ENCODE results near the gene ACBD7.

Gene ACBD7

DNA sequence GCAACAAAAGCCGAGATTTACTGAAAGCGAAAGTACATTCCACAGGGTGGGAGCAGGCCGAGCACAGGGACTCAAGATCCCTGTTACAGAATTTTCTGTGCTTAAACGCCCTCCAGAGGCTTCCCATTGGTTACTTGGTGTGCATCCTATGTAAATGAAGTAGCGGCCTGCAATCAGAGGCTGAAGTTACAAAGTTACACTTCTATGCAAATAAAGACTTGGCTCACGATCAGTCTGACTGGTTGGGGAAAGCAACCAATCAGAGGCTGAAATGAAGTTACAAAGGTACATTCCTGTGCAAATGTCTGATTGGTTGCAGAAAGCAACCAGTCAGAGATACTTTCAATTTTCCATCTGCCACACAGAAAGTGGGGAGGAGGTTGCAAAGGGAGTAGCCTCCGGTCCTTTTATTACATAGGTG, 4.1 kb downstream of the ACBD7 start:
- peak in 1 of 2 donors; percentile 16 for DNase-seq

DNA sequence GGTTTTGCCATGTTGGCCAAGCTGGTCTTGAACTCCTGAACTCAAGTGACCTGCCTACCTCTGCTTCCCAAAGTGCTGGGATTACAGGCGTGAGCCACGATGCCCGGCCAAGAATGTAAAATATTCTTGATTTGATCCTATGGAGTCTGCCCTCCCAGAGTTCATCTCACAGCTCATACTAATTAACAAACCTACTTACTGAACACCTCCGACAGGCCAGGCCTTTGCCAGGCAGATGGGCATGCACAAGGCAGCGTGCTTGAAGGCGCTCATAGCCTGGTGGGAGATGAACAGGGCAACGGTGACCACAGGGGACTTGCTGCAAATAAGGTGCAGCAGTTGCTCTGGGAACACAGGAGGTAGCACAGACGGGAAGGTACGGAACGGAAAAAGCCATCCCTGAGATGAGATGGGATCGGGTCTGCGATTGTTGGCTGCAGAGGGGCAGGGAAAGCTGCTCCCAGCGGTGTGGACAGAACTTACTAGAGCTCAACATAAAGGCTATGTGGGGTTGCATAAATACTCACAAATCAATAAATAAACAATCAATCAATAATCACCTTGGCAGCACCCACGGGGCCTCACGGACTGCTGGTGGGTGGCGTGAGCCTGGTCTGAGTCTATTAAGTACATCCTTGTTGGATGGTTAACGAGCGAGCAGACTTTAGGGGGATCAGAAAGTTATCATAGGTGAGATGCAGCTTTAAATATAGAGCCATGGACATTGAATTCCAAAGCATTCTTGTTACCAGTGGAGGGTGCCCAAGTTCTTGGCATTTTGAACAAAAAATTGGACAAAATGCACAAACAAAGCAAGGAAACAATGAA, 4.7 kb downstream of the ACBD7 start:
- no peak for DNase-seq

DNA sequence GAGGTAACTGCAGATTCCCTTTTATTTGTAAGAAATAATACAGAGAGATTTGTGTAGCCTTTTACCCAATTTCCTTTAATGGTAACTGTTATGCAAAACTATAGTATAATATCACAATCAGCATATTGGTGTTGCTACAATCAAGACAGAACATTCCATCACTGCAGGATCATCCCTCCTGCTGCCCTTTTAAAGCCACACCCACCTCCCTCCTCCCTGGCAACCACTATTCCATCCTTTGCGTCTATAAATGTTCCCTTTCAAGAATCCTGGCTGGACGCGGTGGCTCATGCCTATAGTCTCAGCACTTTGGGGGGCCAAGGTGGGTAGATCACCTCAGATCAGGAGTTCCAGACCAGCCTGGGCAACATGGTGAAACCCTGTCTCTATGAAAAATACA, 13.2 kb downstream of the ACBD7 start:
- no peak for DNase-seq

DNA sequence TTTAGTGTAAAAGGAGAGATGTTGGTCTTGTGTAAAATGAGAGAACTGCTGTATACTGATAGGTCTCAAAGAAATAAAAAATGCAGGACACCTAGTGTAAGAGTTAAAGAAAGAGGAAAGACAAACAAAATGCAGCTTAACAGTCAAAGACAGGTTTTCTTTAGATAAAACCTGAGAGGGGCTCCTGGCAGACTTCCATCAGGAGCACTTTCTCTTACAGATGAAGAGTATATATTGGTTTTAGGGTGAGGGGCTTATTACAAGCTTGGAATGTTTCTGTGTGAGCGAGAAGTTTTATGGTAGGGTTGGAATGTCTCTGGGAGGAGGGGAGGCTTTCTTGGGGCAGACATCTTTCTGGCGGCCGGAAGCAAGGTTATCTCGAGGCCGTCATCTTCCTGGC, 16.2 kb downstream of the ACBD7 start:
- DNase-seq, result no peak

DNA sequence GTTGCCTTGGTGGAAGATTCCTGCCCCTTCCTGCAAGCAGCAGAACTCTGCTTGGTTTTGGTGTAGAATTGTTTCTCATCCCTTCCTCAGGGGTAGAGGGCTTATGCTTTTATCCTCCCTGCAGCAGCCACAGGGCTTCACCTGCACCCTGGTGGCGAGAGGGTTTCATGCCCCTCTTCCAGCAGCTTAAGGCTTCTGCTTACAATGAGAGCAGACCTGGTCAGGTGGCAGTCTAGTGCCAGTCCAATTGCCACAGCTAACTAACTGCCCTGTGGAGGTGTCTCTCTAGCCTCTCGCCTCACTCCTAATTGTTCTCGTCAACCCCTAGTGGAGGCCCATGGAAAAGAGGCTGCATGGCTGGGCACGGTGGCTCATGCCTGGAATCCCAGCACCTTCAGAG, 19.3 kb downstream of the ACBD7 start:
- DNase-seq, result no peak

DNA sequence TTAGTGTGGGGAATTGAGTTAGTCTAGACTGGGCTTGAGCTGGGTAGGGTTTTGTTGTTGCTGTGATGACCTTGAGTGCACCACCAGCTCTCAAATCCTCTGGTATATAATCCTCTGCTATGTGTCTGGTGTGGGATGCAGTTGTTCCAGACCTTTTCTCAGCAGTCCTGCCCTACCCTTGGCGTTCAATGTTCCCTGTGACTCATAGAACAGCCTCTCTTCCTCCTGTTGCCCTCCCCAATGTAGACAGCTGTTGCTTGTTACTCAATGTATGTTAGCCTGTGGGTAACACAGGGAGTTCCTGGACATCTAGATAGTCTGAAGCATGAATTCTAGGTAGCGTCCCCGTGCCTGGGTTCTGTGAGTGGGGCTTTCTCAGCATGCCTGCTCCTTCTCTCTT, 19.8 kb downstream of the ACBD7 start:
- DNase-seq, result no peak

DNA sequence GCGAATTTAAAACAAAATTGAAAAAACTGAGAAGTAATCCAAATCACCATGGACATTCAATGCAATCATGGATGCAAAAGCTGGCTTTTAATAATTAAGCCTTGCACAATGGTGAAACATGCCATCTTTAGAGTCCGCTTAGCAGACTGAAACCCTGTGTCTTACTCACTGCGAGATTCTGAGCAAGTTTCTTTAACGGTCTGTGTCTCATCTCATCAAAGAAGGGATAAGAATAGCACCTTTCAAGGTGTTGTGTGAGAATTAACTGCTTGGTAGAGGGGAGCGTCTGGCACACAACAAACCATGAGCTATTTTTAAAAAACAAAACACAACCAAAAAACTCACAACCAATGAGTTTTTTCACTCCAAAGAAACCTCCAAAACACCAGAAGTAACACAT, 21.4 kb downstream of the ACBD7 start:
- no peak for DNase-seq

DNA sequence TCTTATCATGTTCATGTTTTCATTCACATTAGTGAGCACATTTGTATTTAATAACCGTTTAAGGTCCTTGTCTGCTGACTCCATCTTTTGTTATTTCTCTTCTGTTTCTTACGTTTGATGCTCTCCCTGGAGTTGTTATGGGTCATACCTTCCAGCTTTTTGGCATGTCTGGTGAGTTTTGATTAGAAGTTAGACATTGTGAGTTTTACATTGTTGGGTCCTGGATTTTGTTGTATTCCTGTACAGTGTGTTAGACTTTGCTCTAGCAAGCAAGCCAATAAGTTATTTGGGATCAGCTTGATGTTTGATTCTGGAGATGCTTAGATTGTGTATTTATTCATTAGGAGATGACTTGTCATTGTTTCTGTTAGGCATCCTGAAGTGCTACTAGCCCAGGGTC, 27.9 kb downstream of the ACBD7 start:
- DNase-seq, result no peak

DNA sequence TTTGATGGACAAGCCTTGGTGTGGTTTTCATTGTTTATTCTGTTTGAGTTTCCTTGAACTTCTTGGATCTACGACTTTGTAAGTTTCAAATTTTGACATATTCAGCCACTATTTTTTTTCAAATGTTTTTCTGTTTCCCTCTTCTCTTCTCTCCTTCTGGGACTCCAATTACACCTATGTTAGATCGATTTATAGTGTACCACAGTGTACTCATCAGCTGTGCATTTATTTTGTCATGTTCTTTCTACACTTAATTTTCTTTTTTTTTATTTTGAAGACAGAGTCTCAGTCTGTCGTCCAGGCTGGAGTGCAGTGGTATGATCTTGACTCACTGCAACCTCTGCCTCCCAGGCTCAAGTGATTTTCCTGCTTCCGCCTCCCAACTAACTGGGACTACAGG, 28.7 kb downstream of the ACBD7 start:
- DNase-seq, result no peak

DNA sequence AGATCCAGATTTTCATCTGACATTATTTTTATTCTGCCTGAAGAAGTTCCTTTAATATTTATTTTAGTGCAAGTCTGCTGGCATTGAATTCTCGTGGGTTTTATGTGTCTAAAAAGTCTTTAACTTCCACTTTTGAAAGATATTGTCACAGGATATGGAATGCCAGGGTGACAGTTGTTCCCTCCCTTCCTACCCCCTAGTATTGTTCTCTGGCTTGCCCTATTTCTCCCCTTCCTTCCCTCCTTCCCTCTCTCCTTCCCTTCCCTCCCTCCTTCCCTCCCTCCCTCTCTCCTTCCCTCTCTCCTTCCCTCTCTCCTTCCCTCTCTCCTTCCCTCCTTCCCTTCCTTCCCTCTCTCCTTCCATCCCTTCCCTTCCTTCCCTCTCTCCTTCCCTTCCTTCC, 29.9 kb downstream of the ACBD7 start:
- DNase-seq, result no peak

DNA sequence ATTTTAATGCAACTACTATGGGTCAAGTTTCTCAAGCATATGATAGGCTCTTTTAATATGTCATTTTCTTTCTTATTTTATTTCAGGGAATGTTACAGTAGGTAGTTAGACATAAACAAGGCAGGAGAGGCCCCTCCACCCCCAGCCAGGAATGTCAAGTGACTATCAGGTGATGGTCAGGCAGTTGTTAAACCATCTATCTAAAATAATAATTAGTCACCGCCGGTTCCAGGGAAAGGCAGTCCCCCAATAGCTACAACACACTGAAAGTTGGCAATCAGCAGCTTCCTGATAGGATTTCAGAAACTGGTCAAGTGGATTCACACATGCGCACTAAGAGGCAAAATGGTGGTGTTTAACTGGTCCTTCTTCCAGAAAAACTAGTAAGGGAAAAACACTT, 35.5 kb downstream of the ACBD7 start:
- DNase-seq, result no peak

DNA sequence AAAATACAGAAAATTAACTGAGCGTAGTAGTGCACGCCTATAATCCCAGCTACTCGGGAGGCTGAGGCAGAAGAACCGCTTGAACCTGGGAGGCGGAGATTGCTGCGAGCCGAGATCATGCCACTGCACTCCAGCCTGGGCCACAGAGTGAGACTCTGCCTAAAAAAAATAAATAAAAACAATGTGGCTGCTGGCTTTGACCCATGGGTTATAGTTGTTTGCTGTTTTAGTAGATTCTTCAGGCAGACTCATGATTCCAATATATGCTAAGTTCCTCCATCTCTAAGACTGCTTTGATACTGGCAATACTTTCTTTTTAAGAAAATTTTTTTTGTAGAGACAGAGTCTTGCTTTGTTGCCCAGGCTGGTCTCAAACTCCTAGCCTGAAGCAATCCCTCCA, 36.5 kb downstream of the ACBD7 start:
- DNase-seq, result no peak

DNA sequence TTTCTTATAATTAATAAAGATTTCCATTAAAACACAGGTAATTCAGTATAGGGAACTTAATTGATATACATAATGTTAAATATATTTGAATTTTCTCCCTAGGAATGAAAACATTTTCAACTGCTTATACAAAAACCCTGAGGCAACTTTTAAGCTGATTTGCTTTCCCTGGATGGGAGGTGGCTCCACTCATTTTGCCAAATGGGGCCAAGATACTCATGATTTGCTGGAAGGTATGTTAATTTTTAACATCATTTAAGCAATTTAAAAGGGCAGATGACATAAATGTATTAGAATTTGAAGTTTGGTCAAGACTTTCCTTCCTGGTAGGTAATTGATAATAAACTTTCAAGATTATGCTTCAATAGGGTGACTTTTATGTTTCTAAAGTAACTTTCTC, 39.0 kb downstream of the ACBD7 start:
- no peak for DNase-seq

DNA sequence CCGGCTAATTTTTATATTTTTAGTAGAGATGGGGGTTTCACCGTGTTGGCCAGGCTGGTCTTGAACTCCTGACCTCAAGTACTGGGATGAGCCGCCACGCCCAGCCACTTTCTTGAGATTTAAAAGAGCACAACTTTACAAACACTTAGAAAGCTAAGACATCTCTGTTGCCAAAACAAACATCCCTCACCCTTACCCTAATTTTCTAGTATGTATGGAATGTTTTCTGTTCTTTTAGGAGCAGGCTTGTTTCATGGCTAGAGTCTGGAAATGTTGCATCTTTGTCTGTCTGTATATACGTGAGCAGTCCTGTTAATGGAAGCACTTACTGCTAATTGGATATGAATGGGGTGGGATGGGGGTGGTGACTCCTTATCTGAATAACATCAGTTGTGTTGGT, 42.0 kb downstream of the ACBD7 start:
- DNase-seq, result no peak

DNA sequence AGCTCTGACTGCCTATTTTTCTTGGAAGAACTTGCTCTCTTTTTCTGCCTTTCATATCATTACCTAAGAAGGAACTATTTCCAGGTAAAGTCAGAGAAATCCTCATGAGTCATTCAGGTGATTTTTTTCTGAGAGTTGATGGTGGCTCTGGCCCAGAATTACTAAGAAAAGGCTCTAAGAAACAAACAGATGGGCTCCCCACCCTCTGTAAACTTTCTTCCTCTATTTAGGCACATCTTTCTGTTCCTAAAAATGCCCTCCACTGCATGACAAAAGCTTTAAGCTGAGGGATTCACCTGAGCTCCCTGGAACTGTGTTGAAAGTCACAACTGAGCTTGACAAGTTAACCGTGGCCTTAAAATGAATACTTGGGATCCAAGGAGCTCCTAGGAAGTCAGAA, 43.2 kb downstream of the ACBD7 start:
- no peak for DNase-seq

DNA sequence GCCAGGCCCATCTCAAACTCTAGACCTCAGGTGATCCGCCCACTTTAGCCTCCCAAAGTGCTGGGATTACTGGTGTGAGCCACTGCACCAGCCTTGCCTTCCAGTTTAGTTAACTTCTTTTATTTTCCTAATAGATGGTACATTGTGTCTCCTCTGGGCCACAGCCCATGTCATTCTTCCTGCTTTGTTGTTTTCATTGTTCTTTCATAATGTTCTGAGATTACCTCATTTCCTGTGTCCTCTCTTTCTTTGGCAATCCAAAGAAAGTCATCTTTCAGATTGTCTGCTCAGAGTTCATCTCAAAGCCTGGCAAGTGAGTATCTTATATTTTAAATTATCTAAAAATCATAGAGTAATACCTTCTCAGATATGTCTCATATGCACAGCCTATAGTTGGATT, 44.9 kb downstream of the ACBD7 start, which contains the start of gene OLAH:
OLAH (plus strand) TSS at position 270 of the 400 bp plus-strand sequence. CDS start 3,346 bp downstream, outside the sequence.
- DNase-seq, result peak; percentile 29

DNA sequence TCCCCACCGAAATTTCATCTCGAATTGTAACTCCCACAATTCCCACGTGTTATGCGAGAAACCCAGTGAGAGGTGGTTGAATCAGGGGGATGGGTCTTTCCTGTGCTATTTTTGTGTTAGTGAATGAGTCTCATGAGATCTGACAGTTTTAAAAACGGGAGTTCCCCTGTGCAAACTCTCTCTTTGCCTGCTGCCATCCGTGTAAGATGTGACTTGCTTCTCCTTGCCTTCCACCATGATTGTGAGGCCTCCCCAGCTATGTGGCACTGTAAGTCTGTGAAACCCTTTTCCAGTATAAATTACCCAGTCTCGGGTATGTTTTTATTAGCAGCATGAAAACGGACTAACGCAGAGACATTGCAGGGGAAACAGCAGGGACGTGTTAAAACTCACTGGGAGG, 50.2 kb downstream of the ACBD7 start:
- no peak for DNase-seq

DNA sequence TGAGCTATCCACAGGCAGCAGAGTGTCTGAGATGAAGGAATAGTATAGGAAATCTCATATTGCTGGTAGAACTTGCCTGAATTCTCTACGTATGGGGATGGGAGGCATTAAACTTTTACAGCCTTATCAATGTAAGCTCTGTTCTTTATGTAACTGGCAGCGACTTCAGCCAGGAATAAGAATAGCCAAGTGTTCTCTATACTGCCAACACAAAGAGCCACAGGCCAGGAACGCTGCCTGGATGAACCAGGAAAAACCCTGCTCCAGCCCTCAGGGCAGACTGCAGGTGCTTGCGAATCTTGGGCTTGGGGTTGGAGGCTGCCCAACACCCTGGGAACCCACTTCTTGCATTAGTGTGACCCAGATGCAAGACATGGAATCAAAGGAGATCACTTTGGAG, 50.9 kb downstream of the ACBD7 start:
- no peak for DNase-seq

DNA sequence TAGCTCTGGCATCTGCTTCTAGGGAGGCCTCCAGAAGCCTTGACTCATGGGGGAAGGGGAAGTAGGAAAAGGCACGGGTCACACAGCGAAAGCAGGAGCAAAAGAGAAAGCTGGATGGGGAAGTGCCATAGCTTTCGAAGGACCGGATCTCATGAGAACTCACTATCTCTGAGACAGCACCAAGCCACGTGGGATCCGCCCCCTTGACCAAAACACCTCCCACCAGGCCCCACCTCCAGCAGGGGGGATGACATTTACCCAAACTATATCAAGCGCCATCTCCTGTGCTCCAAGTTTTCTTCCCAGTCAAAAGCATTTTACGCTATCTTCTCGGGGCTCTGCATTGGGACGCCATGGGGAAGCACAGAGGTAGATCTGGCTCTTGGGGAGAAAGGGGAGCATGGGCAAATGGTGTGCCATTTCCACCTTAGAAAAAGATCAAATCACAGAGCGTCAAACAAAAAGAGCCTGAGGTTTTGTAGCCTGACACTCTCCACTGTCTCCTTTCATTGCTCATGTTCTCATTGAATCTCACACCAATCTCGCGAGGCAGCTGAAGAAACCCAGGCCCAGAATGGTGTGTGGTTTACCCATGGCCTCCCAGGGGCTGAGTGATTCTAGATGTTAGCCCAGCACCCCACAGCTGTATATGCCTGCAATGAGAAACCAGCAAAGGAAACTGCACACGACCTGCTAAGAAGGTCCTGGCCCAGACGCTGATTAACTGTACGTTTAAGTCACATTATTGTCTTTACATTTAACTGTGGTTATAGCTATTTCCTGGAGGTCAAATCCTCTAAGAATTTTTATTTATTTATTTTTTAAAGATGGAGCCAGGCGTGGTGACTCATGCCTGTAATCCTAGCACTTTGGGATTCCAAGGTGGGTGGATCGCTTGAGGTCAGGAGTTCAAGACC, 52.9 kb downstream of the ACBD7 start:
- peak; percentile 83 to 85 for DNase-seq

DNA sequence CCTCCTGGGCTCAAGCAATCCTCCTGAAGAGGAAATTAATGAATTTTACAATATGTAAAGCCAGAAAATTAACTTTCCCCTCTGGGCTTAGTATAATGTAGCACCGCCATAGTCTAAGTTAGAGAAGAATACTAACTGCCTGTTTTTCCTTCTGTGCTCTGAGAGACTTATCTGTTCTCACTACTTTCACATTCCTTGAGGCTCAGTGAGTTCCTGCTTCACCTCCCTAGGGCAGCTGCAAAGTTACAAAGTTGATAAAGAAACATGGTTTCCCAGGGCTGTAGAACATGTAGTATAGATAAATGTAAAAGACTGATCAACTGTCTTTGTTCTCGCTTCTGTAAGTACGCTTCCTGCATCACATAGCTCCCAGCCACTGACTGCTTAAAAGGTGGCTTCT, 60.8 kb downstream of the ACBD7 start:
- DNase-seq, result no peak

Data from inflammatory macrophage treated with lipopolysaccharide for 1 hour (primary cell).